MCF 10A (cell line): ENCODE data around the gene IQCM. TPM values are rescaled to one million over a fixed set of nuclear protein-coding genes. Genes with fewer than 3 reads are reported as not detected.

Experiments
- BruUV-seq: library from RNA; stranded (reverse); fragments of 400-500 nt; replicated peaks from 2 replicates; lab custom pipeline; 2021; lab: Mats Ljungman, UMichigan
- CTCF ChIA-PET: fragments of 300-600 bp; sonication (Branson Sonifier 250); formaldehyde crosslinking; extraction: SDS; loops from one replicate; lab custom pipeline; 2021; ENCODE audit warnings: antibody characterized with exemption, inconsistent platforms; lab: Yijun Ruan, JAX
- POLR2A ChIA-PET: fragments of 300-600, 350-650 bp; sonication (Branson Sonifier 250); formaldehyde crosslinking; extraction: SDS; loops from one replicate; lab custom pipeline; 2020; ENCODE audit warnings: antibody characterized with exemption, inconsistent platforms; lab: Yijun Ruan, JAX
- DNase-seq: peaks from one replicate; pipeline ENCODE4 v3.0.0-alpha.2; 2018; ENCODE audit not compliant: unreplicated experiment
- H3K27ac Mint-ChIP-seq: one replicate; pipeline ENCODE4 v1.8.0; 2022; ENCODE audit warnings: mild to moderate bottlenecking, low read depth, mixed read lengths; ENCODE audit not compliant: unreplicated experiment
- H3K27me3 Mint-ChIP-seq: one replicate; pipeline ENCODE4 v1.8.0; 2022; ENCODE audit warnings: mixed read lengths; ENCODE audit not compliant: insufficient read depth, unreplicated experiment
- H3K36me3 Mint-ChIP-seq: one replicate; pipeline ENCODE4 v1.8.0; 2022; ENCODE audit warnings: mild to moderate bottlenecking, moderate library complexity, mixed read lengths; ENCODE audit not compliant: insufficient read depth, unreplicated experiment
- H3K4me1 Mint-ChIP-seq: one replicate; pipeline ENCODE4 v1.8.0; 2022; ENCODE audit warnings: mixed read lengths; ENCODE audit not compliant: insufficient read depth, unreplicated experiment
- H3K4me3 Mint-ChIP-seq: one replicate; pipeline ENCODE4 v1.8.0; 2022; ENCODE audit warnings: mild to moderate bottlenecking, moderate library complexity, mixed read lengths; ENCODE audit not compliant: unreplicated experiment
- H3K9me3 Mint-ChIP-seq: one replicate; pipeline ENCODE4 v1.8.0; 2022; ENCODE audit warnings: mixed read lengths; ENCODE audit not compliant: unreplicated experiment
- intact Hi-C: fragments of 100-400 bp; cut with micrococcal nuclease; formaldehyde crosslinking; loops from 2 replicates; pipeline ENCODE4 v1.14.1; 2022
- total RNA-seq: library from RNA; stranded (reverse); gene quantifications from 2 replicates; pipeline ENCODE4 v1.2.3, GENCODE V29; 2022
- TF ChIP-seq, protein P1 (sequence below): fragments of 200-600 bp; IDR thresholded peaks from one replicate; pipeline ENCODE4 v1.8.0; 2022; ENCODE audit warnings: antibody characterized with exemption, mild to moderate bottlenecking; ENCODE audit not compliant: unreplicated experiment

The IQCM gene
- total RNA-seq, 1 experiment from 2014 or later = not detected

DNA sequence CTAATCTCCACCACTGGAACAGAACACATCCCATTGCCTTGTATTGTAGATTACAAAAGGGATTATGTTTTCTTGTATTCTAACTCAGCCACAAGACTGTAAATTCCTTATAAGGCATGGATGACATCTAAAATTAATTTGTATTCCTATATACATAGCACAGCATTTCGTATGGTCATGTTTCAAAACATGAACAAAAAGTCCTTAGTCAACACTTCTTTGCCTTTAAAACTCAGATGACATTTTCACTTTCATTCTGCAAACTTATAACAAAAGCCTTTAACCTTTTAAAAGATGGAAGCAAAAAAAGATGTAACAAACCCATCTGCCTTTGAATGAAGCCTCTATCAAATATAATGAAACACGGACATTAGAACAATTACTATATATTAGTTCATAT, 181.3 kb downstream of the IQCM start:
- no peaks in the 10 kb centered on the region for H3K9me3 Mint-ChIP-seq
- no peaks in the 10 kb centered on the region for H3K36me3 Mint-ChIP-seq
- ChIA-PET CTCF (no interaction called here), POLR2A (no interaction called here)
- no peak overlapping the region for H3K27ac Mint-ChIP-seq
- DNase-seq = no peak
- no TSS peak for BruUV-seq
- H3K4me1 Mint-ChIP-seq = peaks cover 8% of the 10 kb centered on the region
- intact Hi-C loops = no loop called here
- no peaks in the 10 kb centered on the region for H3K27me3 Mint-ChIP-seq
- H3K4me3 Mint-ChIP-seq = no peak overlapping the region
- TF ChIP-seq, protein P1, sequence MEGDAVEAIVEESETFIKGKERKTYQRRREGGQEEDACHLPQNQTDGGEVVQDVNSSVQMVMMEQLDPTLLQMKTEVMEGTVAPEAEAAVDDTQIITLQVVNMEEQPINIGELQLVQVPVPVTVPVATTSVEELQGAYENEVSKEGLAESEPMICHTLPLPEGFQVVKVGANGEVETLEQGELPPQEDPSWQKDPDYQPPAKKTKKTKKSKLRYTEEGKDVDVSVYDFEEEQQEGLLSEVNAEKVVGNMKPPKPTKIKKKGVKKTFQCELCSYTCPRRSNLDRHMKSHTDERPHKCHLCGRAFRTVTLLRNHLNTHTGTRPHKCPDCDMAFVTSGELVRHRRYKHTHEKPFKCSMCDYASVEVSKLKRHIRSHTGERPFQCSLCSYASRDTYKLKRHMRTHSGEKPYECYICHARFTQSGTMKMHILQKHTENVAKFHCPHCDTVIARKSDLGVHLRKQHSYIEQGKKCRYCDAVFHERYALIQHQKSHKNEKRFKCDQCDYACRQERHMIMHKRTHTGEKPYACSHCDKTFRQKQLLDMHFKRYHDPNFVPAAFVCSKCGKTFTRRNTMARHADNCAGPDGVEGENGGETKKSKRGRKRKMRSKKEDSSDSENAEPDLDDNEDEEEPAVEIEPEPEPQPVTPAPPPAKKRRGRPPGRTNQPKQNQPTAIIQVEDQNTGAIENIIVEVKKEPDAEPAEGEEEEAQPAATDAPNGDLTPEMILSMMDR = no peak

GRCh38 chr4:149631629-149632028, 184.0 kb downstream of the IQCM start:
- ChIA-PET CTCF (no interaction called here), POLR2A (no interaction called here)
- TF ChIP-seq, protein P1 = no peak
- Mint-ChIP-seq H3K4me1 (no peaks in the 10 kb centered on the region), H3K36me3 (no peaks in the 10 kb centered on the region), H3K27ac (no peak overlapping the region), H3K4me3 (no peak overlapping the region), H3K9me3 (peaks cover 8% of the 10 kb centered on the region), H3K27me3 (no peaks in the 10 kb centered on the region)
- intact Hi-C loops = no loop called here
- no peak for DNase-seq
- BruUV-seq = no TSS peak

DNA sequence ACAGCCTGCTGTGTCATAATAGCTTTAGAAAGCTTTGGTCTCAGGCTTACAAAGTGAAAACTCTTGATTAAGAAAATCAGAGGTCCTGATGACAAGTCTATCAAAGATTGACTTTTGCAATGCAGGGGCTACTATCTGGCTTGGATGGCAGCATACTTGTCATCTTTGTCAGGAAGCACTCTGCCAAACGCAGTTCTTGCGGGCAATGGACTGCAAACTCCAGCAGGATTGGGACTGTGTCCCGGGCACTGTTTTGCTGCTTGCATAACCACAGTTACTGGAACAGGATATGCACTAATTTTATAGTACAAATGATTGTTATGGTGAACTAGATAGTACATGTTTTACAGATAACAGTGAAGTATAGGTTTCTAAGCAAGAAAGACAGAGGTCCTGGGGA, 185.6 kb downstream of the IQCM start:
- peak; percentile 34 for DNase-seq
- POLR2A ChIA-PET = no interaction called here
- intact Hi-C loops = no loop called here
- peaks cover 8% of the 10 kb centered on the region for H3K9me3 Mint-ChIP-seq
- H3K27me3 Mint-ChIP-seq = no peaks in the 10 kb centered on the region
- H3K36me3 Mint-ChIP-seq = no peaks in the 10 kb centered on the region
- H3K4me3 Mint-ChIP-seq = no peak overlapping the region
- BruUV-seq = no TSS peak
- TF ChIP-seq, protein P1 = no peak
- no peak overlapping the region for H3K27ac Mint-ChIP-seq
- CTCF ChIA-PET = no interaction called here
- H3K4me1 Mint-ChIP-seq = no peaks in the 10 kb centered on the region

DNA sequence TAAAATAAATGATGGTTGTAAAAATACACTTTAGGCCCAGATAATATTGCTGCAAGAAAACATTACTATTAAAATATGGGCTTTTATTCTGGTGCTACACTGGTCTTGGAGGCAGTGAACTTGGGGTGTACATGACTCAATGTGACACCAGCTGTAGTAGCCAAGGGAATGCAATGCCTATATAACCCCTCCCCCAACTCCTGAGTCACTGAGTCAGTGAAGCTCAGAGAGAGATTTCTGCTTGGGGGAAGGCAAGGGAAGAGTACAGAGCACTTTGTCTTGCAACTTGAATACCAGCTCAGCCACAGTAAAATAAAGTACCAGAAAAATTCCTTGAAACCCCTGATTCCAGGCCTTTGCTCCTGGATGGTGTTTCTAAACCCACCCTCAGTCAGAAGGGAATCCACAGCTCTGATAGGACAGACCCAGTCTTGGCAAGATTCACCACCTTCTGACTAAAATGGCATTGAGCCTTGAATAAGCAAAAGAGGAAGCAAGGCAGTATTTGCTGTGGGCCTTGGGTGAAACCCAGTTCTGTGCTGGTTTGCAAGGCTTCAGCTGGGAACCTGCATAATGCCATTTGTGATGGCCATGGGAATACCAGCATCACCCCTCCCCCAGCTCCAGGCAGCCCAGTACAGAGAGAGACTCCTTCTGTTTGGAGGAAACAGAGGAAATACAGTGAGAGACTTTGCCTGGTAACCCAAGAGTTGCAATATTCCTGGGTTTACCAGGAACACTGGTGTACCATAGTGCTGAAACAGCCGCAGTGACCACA, 209.9 kb downstream of the IQCM start:
- Mint-ChIP-seq H3K27ac (no peak overlapping the region), H3K4me1 (no peaks in the 10 kb centered on the region), H3K4me3 (no peak overlapping the region), H3K9me3 (no peaks in the 10 kb centered on the region), H3K36me3 (no peaks in the 10 kb centered on the region), H3K27me3 (no peaks in the 10 kb centered on the region)
- TF ChIP-seq, protein P1 = no peak
- DNase-seq = peak; percentile 54
- ChIA-PET CTCF (no interaction called here), POLR2A (interaction anchor here (0.6 kb wide), 1 partner anchor 265 kb away, joined by 8 read pairs; no protein-coding TSS in a partner anchor)
- no TSS peak for BruUV-seq
- intact Hi-C loops = loop anchor here (10.0 kb wide), 1 partner anchor 289 kb away; no protein-coding TSS in a partner anchor
